Measurements from ENCODE around the gene TXNDC12. TPM values are rescaled to one million over a fixed set of nuclear protein-coding genes. Genes with fewer than 3 reads are reported as not detected.
"Not testable (repeated sequence)": the region's sequence is repeated elsewhere in the genome, so short reads cannot be mapped to it uniquely, and the experiment has no call there.

The TXNDC12 gene
- total RNA-seq, 3 donors from 2014 or later = 32.8 to 60.1 (median 53.8) TPM

DNA sequence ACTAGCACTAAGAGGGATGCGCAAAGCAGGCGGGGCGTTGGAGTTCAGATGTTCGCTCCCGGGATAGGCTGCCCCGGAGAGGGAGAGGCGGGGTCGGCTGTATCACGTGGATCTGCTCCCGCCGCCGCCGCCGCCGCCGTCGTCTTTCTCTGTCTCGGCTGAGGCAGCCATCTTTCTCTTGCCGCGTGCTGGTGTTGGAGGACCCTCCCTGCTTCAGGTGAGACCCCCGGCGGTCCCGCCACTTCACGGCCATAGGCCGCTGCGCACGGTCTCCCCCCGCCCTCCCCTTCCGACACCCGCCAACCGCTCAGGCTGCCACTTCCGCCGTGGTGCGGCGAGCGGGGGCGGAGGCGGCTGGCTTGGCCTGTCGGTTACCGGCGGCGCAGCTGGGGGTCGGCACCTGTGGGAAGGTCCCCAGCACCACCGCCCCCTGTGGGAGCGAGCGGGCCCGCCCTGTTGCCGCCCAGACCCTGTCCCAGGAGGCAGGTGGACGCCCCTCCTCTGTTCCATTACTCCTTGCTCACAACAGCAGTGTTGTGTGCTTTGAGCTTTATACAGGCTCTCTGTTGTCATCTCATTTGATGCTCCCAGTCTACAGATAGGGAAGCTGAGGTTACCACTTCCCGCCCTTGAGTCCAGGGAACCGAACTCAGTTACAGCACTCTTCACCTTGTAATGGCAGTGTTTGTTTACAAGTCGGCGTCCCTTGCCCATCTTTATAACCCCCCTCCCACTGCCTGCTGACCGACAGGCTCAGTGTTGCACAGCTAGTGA is 1.4 kb upstream of the TXNDC12 start, which contains the start of gene BTF3L4:
BTF3L4 (plus strand) TSS at position 133 of the 774 bp plus-strand sequence. CDS start 3,553 bp downstream, outside the sequence.
- DNase-seq (peak; percentile 96 to 98 (median 96)), ATAC-seq (peak; percentile 95)
- Histone ChIP-seq H3K9me3 (no peaks in the 10 kb centered on the region), H3K4me1 (ENCODE audit: low read depth) (peaks cover 25% of the 10 kb centered on the region), H3K36me3 (ENCODE audit: low read depth) (no peaks in the 10 kb centered on the region), H3K4me3 (peak within 1 kb of the TSS; percentile 82)
- TF ChIP-seq, protein P1, sequence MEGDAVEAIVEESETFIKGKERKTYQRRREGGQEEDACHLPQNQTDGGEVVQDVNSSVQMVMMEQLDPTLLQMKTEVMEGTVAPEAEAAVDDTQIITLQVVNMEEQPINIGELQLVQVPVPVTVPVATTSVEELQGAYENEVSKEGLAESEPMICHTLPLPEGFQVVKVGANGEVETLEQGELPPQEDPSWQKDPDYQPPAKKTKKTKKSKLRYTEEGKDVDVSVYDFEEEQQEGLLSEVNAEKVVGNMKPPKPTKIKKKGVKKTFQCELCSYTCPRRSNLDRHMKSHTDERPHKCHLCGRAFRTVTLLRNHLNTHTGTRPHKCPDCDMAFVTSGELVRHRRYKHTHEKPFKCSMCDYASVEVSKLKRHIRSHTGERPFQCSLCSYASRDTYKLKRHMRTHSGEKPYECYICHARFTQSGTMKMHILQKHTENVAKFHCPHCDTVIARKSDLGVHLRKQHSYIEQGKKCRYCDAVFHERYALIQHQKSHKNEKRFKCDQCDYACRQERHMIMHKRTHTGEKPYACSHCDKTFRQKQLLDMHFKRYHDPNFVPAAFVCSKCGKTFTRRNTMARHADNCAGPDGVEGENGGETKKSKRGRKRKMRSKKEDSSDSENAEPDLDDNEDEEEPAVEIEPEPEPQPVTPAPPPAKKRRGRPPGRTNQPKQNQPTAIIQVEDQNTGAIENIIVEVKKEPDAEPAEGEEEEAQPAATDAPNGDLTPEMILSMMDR (IDR thresholded peaks at IDR 0.05) = no peak
- intact Hi-C loops (cut with DNase I, micrococcal nuclease) = no loop called here

DNA sequence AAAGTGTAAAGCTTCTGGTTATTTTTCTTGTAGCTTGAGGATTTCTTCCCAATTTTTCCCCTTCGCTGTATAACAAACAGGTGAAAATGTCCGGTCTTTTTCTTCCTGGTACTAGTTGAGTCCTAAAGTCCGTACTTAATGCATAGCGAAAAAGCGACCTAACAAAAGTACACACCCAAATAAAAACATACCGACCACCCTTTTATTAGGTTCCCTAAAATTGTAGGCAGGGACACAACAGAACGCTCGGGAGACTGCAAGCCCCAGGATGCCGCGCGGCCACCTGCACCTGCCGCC is 823 bp upstream of the TXNDC12 start:
- H3K4me1 ChIP-seq (ENCODE audit: low read depth) = peaks cover 25% of the 10 kb centered on the region
- no peak for ATAC-seq
- DNase-seq = no peak
- intact Hi-C loops (cut with DNase I, micrococcal nuclease) = no loop called here
- H3K36me3 ChIP-seq (ENCODE audit: low read depth) = no peaks in the 10 kb centered on the region
- H3K4me3 ChIP-seq = peak overlapping the region; percentile 82
- TF ChIP-seq, protein P1 (IDR thresholded peaks at IDR 0.05) = no peak
- no peaks in the 10 kb centered on the region for H3K9me3 ChIP-seq

DNA sequence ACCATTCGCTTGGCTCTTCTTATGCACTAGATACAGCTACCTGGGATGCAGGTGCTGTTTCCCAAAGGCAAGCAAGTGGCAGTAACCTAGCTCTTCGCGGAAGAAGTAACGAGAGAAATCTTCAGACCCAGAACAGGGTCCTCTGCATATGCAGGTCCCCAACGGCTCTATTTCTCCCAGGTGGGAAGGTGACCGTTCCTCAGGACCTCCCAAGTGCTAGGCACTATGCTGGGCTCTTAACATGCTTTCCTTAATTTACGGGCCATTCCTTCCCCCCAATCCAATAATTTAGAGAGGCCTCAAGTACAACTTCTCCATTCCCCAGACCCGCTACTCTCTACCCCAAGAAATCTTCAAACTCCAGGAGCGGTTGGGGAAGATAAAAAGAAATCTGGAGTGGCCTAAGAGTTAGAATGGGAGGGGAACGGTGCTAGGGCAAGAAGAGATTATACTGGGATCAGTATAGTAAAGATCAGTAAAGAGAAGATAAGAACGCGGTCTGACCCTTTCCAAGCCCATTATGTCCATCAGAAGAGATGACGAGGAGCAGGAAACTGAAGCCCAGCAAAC is 410 bp downstream of the TXNDC12 start:
- Histone ChIP-seq H3K4me3 (peak overlapping the region; percentile 82), H3K4me1 (ENCODE audit: low read depth) (peaks cover 25% of the 10 kb centered on the region), H3K9me3 (no peaks in the 10 kb centered on the region), H3K36me3 (ENCODE audit: low read depth) (no peaks in the 10 kb centered on the region)
- ATAC-seq (no peak), DNase-seq (no peak)
- intact Hi-C loops (cut with DNase I, micrococcal nuclease) = no loop called here
- TF ChIP-seq, protein P1 (IDR thresholded peaks at IDR 0.05) = no peak

DNA sequence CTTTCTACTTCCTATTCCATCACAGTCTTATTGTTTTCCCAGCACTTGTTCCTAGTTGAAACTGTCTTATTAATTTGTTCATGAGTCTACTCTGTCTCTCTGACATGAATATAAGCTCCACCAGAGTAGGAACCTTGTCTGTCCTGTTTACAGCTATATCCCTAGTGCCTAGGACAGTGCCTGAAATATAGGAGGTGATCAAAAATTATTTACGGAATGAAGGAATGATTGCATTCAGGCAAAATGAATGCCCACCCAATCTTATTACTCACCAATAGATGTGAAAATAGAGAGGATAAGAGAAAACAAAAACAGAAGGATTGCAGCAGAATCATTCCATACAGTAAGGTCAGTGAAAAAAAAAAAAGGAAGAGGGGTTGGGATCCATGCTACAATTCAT is 1.1 kb downstream of the TXNDC12 start:
- H3K9me3 ChIP-seq = no peaks in the 10 kb centered on the region
- ATAC-seq = no peak
- intact Hi-C loops (cut with DNase I, micrococcal nuclease) = no loop called here
- TF ChIP-seq, protein P1 (IDR thresholded peaks at IDR 0.05) = no peak
- no peaks in the 10 kb centered on the region for H3K36me3 ChIP-seq (ENCODE audit: low read depth)
- H3K4me3 ChIP-seq = peak overlapping the region; percentile 82
- H3K4me1 ChIP-seq (ENCODE audit: low read depth) = peaks cover 25% of the 10 kb centered on the region
- DNase-seq = no peak

DNA sequence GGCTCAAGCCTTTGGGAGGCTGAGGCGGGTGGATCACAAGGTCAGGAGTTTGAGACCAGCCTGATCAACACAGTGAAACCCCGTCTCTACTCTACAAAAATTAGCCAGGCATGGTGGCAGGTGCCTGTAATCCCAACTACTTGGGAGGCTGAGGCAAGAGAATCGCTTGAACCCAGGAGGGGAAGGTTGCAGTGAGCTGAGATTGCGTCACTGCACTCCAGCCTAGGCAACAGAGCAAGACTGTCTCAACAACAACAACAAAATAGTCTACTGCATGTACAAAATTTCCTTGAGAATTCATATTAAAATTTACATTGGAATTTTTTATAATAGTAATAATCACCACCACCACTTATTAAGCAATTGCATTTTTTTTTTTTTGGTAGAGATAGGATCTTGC is 5.7 kb downstream of the TXNDC12 start:
- intact Hi-C loops (cut with DNase I, micrococcal nuclease); DNase-seq; H3K4me3 ChIP-seq; H3K9me3 ChIP-seq; ATAC-seq; H3K36me3 ChIP-seq (ENCODE audit: low read depth): not testable (repeated sequence)
- H3K4me1 ChIP-seq (ENCODE audit: low read depth) = peaks cover 13% of the 10 kb centered on the region

- H3K4me3 ChIP-seq; H3K4me1 ChIP-seq (ENCODE audit: low read depth); H3K36me3 ChIP-seq (ENCODE audit: low read depth); H3K9me3 ChIP-seq; intact Hi-C loops (cut with DNase I, micrococcal nuclease); ATAC-seq; DNase-seq: not testable (repeated sequence)
Observed at GRCh38 chr1:52045666-52046195, 9.3 kb downstream of the TXNDC12 start.

Measured in mucosa of descending colon (tissue), 3 donors.